Activated T-cell treated with anti-CD3 and anti-CD28 coated beads for 1 hour (primary cell): ENCODE measurements around the gene MBLAC2.

Source experiments
- DNase-seq: peaks from one replicate; pipeline ENCODE4 v3.0.0-alpha.2; 2020; ENCODE audit warnings: low read depth

MBLAC2 gene

DNA sequence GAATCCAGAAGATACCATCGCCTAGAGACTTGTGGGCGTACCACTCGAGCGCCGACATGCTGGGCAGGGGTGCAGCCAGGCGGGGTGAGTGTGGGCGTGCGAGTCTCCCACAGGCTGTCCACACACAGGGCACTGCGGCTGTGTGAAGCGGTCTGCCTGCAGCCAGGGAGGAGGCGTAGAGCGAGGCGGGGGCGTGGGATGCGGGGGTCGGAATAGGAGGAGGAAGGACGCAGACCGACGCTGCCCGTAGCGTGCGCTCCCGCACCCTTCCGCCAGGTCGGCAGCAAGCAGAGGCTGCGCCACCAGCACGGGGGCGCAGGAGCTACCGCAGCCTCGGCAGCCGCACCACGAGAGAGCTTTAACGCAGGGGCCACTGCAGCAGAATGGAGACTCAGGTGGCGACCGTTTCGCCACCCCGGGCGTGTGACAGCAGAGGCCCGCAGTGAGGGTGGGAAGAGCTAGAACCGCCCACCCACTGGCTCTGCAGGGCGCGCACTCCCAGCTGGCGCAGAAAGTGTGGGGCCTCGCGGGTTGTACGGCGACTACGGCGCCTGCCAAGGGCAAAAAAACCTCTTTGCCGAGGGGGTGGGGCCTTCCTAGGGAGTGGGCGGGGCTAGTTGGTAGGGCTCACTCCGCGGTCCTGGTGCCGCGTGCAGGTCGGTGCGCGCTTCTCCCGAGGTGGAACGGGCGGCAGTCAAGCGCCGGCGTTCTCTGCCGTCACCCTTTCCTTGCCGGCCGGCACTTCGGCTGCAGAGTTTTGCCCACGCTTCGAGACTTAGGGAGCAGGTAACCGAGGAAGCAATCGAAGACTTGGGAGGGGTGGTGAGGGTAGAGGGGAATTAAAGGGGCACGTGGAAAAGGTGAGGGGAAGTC is at the start of gene MBLAC2, which contains the start of gene POLR3G:
Gene MBLAC2 (minus strand): TSS at position 537 of the 873 bp plus-strand sequence. CDS start 479 bp downstream, at position 58.
Gene POLR3G (plus strand): TSS at position 630 of the 873 bp plus-strand sequence. CDS start 10,704 bp downstream, outside the sequence.
- peak; percentile 91 for DNase-seq

DNA sequence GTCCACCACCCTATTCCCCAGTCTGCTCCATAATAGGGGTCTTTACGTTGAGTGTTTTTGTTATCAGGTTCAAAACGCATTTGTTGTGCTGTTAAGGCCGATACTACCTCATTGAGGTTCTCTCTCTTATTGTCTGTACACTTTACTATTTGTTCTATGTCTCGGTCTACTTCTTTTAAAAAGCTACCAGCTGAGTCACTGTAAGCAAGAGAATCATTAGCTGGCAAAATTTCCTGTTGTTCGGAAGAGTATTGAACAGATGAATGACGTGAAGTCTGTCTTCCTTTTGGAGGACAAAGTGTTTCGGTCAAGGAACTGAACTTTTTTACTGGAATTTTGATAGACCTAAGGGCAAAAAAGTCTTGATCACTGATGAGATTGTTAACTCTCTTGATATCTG is 44.5 kb upstream of the MBLAC2 start:
- no peak for DNase-seq

DNA sequence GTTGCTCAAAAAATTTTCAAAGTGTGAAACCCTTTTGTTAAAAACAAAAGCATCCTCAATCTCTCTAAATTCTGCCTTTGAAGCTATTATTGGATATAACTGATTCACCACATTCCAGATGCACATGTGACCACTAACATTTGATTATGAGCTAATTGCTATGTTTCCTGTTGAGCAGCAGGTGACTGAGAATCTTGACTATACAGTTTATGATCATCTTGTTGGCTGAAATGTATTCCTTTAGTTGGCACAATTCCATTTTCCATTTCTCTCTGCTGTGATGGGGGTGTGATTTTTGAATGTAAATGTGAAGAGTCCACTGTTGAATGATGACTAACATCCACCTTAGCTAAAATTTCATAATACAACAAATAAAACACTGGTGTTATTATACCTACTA is 44.1 kb upstream of the MBLAC2 start:
- no peak for DNase-seq

DNA sequence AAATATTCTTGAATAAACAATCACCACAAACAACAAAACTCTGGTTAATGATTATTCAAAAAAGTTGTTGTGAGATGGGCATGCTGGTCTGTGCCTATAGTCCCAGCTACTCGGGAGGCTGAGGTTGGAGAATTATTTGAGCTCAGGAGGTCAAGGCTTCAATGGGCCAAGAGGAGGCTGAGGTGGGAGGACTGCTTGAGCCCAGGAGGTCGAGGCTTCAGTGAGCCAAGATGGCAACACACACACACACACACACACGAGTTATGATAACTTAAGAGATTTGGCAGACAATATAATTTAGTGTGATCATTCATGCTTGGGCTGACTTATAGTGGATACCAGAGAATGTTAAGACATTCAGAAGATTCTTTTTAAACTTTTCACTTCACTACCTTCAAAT is 39.9 kb upstream of the MBLAC2 start:
- DNase-seq, result no peak

DNA sequence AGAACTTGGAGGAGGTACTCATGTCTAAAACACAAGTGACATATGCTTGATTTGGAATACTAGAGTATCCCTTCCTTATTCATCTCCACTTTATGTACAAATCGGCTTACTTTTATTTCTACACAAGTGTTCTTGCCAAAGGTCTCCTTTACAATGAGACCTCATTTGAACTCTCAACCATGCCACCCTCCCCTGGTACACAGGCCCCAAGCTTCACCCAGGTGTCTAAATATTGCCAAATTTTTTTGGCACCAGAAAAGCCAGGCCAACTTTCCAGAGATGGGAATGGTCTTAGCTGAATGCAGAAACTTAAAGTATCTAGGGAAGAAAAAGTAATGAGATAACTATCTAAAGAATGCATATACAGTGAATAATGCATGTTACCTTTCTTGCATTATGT is 35.9 kb upstream of the MBLAC2 start:
- no peak for DNase-seq

DNA sequence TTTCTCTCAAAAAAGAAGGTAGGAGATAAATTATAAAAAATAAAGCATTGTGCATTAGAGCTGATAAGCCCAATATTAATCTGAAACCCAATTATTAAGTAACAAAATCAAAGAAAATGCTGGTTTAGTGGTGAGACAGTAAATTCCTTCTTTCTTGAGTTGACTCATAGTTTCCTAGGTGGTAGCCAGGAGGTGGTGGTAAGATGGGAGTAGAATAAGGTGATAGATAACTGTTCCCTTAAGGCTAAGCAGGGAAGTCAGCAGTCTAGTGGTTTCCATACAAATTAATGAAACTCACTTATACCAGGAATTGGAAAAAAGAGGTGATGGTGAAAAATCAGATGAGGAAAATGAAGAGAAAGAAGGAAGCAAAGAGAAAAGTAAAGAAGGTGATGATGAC is 31.6 kb upstream of the MBLAC2 start:
- no peak for DNase-seq

DNA sequence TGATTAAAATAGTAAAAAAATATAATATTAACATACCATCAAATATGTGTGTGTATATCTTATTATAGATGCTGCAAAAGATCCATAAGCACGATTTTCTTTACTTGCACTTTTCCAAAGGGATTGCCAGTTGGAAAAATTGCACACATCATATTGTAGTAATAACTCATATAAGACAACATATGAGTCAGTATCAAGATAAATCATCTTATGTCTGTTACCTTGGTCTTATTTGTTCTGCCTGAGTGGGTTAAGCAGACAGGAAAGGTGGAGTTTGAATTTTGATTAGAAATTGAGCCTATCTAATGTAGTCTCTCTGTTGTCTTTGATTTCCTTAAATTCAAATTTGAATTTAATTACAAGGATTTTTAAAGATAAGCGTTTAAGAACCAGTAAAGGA is 30.2 kb upstream of the MBLAC2 start:
- DNase-seq, result no peak

DNA sequence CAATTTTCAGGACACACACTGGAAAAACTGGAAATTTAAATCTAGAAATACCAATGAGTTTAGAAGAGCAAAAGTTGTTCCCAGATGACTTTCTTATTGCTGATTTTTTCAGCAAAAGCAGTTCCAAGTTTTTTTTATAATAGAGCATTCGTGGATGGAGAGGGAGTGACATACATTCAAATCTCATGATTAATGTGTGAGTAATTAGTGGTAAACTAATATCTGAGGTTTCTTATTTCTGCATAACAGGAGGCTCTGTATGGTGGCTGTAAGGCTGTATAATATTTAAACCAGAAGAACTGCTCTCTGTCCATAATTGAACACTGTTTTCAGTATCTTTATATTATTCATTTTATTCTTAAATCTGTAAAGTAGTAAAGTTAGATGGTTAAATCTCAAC is 29.0 kb upstream of the MBLAC2 start:
- no peak for DNase-seq

DNA sequence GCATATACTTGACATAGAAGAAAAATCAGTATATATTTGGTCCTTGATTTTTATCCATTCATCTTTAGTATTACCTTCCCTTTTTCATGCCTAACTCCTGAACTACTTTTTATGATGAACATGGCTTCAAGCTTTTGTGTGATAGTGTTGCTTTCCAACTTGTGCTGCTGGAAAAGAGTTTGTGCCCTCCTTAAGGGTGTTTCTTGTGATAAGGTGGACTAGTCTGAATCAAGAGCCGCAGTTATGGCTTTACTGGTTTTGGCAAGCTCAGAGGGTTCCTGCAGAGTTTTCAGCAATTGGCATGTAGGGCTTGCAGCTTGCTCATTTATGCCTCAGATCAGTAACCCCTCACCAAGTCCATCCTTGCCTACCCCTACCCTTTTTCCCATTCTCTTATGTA is 20.6 kb upstream of the MBLAC2 start:
- no peak for DNase-seq

DNA sequence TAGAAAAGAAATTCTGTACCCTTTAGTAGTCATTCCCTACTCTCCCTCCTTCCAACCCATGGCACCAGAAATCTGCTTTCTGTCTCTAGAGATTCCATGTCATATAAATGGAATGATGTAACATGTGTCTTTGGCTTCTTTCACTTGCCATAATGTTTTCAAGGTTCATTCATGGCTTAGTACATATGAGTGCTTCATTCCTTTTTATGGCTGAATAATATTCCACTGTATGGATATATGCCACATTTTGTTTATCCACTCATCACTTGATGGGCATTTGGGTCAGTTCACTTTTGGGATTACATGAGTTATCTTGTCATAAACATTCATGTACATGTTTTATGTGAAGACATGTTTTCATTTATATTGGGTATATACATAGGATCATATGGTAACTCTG is 19.5 kb upstream of the MBLAC2 start:
- no peak for DNase-seq

DNA sequence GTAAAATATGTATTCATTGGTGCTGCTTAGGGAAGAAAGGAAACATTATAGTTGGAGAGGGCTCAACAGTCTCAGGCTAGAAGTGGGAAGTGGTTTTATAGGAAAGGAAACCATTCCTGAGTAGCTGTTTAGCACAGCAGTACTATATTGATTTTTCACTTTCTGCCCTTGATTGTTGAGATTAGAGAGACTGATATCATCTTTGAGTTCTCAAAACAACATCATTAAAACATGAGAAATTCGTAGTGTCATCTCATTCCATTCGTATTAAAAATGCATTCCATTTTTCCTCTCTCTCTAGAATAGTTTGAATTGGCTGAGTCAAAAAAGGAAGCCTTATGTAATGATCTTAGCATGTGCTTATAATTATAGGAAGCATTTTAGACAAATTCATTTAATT is 14.2 kb upstream of the MBLAC2 start:
- no peak for DNase-seq

DNA sequence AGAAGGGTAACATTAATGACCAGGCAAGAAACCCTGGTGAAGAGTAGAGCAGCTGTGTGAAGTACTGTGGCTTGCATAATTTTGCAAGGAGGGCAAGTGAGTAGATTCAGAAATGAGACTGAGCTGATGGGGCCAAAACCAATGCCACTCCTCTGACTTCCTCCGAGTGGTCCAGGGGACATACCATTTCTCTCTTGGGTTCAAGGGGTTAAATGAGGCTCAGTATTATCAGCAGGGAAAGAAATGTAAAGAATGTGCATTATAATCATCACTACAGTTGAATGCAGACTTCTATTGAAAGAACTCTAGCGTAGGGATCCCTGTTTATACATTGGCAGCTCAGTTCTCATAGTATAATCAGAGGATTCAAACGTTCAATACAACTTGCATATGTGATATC is 10.0 kb upstream of the MBLAC2 start:
- no peak for DNase-seq

DNA sequence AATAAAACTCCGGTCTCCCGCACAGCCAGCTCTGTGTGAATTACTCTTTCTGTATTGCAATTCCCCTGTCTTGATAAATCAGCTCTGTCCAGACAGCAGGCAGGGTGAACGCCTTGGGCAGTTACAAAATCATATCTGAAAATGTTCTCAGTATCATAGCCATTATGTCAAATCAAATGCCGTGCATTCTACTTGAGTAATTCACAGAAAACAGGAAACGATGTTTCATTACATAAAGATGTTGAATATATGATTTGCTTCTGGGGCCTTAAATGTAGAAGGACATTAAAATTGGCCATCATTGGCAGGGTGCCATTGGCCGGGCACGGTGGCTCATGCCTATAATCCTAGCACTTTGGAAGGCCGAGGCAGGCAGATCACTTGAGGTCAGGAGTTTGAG is 8.6 kb upstream of the MBLAC2 start:
- no peak for DNase-seq

DNA sequence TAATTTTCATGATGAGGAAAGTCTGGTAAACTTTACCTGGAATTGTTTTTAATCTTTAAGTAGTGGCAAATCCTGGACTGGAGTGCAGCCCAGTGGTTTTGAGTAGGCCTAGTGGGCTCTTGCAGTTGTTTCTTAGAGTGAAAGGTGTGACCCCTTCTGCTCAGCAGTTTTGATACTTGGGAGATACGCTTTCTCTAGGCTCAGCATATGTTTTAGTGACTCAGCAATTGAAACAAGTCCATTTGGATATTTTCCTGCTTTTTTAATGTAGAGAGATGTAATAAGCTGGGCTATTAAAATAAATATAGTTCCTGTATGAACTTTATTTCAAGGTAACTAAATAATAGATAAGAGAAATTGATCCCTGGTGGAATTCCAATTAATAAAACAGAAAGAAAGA is 6.1 kb upstream of the MBLAC2 start:
- DNase-seq, result no peak

DNA sequence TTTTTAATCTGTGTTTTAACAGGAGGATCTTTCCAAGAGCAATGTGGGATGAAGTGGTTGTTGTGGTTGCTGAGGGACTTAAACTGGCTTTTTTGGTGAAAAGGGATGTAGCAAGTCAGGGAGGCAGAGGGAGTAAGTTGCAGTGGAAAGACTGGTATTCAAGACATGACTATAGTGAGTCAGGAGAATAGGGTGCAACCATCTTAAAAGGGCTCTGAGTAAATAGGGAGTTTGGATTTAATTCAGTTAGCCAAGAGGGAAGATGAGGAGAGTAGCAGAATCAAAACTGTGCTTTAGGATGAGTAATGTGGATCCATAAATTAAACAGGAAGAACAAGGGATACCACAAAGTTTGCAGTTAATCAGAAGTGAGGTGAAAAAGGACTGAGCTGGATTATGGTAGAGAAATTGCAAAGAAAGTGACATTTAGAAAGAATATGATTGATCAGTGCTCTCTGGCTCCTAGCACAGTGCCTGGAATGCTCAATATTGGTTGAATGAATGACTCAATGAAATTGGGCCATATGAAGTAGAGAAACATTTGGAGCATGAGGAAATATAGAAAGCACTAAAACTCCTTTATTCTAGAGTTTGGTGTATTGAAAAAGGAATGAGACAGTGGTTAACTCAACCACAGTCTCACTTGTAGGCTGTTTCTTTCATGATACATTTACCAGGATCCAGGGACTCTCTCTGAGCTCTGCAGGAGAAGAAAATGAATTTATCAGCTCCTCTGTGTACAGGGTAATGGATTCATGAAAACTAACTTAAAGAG is 5.2 kb upstream of the MBLAC2 start:
- DNase-seq, result no peak

DNA sequence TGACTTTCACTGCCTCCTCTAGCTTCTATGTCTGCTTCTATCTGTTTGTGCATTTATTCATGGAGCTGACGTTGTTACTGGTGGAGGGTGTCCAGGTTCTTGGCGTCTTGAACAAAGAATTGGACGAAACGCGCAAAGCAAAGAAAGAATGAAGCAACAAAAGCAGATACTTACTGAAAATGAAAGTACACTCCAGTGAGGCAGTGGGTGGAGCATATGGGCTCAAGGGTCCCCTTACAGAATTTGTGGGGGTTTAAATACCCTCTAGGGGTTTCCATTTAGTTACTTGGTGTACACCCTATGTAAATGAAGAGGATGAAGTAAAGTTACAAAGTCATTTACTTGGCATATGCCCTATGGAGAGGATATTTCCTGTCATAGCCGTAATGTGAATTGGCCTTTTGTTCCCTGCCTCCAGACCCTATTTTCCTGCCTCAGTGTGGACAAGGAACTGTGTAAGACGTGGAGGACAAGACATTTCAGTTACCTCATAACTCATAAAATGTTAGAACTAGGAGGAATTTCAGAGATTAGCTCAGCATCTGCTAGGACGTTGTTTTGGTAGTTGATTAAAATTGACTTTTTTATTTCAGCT is 3.1 kb upstream of the MBLAC2 start:
- DNase-seq, result no peak

DNA sequence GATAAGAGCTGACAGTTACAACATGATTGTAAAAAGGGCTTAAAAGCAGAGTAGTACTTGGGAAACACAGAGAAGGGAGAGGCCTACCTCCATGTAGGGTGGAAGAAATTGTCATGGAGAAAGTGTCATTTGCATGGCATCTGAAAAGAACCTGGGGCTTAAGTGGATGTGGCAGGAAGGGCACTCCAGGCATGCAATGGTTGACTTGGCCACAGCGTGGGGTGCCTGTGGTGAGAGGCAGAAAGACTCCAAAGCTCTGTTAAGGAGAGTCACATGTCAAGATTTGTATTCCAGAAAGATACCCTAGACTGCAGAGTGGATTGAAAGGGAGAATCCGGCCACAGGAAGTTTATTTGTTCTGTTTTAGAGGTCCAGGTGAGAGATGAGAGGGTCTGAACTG is 2.5 kb upstream of the MBLAC2 start:
- no peak for DNase-seq

DNA sequence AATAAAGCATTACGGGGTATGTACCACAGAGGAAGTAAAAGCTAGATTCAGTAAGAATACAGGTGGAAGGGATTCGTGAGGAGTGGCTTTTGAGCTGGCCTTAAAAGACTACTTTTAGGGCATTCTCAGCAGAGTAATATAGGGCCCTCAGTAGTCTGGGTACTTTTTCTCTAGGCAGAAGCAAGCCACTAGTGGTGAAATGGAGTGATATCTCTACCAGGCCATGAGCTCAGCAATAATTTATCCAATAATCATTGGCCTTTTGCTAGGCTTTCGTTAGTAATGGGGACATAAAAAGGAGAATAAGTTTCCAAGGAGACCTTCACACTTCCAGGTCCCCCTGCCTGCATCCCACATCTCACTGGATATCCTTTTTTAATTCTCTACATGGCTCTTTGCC is 1.8 kb upstream of the MBLAC2 start:
- no peak for DNase-seq

DNA sequence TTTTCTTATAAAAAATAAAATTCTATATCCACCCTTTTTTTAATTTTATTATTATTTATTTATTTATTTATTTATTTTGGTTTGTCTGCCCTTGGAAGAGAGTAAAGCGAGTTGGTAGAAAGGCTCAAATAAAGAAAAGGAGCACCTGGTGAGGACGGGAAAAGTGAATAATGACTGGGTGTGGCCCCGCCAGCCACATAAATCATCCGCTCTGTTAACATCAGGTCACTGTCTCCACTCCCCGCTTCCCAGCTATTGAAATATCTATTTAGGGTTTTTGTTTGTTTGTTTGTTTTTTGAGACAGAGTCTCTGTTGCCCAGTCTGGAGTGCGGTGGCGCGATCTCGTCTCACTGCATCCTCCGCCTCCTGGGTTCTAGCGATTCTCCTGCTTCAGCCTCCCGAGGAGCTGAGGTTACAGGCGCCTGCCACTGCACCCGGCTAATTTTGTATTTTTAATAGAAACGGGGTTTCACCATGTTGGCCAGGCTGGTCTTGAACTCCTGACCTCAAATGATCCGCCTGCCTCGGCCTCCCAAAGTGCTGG is 937 bp upstream of the MBLAC2 start:
- no peak for DNase-seq

DNA sequence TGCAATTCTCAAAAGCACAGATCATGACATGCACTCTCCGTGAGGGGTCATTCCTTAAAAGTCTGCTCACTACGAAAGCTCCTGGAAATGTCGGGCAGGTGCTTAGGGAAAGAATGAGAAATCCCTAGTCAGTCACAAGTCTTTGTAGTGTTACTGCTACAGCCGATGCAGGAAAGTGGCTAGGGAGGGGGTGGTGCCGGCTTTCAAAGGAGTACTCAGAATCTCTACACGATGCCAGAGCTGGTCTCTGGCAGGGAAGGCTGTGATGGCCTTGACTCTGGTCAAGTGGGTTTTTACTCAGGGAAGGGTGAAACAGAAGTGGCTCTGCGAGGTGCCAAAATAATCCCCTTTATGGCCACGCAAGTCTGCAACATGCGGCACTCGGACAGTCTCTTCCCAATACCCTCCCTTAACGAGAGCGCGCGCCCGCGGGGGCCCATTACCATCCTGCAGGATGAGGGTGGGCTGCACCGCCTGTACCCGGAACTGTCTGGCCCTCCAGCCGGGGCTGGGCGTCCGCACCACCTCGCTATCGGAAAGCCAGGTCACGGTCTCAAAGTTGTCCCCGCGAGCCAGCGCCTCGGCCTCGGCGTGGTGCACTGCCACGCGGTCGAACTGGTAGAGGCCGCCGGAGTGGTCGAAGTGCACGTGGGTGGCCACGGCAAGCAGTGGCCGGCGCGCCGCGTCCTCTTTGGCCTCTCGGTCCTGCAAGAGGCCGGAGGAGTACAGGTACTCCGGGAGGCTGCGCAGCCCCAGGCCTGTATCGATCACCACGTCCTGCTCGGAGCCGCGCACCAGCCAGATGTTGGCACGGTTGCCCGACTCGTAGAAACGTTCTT is 956 bp downstream of the MBLAC2 start:
- DNase-seq, result no peak

DNA sequence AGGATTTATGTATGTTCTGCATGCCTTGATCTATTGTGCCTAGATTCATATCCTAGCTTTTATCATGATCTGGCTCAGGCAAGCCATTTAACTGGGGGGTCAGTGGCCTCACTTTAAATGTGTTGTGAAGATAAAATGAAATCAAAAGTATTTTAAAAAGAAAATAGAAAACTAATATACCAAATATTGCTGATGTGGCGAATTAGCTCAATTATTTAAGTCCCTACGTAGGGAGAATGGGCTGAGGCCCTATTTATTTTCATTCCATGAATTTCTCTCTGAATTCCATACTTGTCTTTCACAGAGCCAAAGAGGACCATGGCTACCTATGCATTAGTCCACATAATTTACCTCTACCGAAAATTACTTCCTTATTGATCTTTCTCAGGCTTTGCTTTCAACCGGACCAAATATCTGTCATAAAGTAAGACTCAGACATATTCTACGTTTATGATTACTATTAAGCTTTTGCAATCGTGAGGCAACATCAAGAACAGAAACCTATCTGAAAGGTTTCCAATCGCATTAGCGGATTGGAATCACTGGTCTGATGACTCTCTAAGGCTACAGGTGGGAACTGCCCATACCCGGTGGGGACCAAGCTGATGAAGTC is 1.7 kb downstream of the MBLAC2 start:
- no peak for DNase-seq
